ENCODE measurements around the gene CARD9. TPM values are rescaled to one million over a fixed set of nuclear protein-coding genes. Genes with fewer than 3 reads are reported as not detected.

Gene CARD9
- total RNA-seq, 1 donor from 2014 or later = 0.59 TPM

GRCh38 chr9:136381966-136382513 is 8.6 kb upstream of the CARD9 start:
- DNase-seq (ENCODE audit: low read depth, low spot score) = no peak

GRCh38 chr9:136381311-136381710 is 7.8 kb upstream of the CARD9 start:
- no peak for DNase-seq (ENCODE audit: low read depth, low spot score)

DNA sequence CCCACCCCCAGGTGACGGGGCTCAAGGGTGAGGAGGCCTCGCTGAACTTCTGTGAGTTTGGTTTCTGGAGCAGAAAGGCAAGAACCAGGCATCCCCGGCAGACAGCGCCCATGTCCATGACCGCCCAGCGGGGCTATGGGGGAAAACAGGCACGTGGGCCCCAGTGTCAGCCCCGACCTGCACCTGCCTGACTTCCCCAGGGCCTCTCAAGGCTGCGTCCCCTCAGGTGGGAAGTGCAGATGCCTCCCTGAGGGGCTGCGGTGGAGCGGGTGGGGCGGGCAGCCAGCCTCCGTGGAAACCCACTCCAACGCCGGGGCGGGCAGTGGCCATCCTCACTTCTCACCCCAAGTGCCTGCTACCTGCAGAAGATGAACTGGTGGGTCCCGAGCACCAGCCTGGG is 6.9 kb upstream of the CARD9 start:
- DNase-seq (ENCODE audit: low read depth, low spot score) = no peak

- no peak for DNase-seq (ENCODE audit: low read depth, low spot score)
These were observed 6.4 kb upstream of the CARD9 start for GRCh38 chr9:136379891-136380290.

DNA sequence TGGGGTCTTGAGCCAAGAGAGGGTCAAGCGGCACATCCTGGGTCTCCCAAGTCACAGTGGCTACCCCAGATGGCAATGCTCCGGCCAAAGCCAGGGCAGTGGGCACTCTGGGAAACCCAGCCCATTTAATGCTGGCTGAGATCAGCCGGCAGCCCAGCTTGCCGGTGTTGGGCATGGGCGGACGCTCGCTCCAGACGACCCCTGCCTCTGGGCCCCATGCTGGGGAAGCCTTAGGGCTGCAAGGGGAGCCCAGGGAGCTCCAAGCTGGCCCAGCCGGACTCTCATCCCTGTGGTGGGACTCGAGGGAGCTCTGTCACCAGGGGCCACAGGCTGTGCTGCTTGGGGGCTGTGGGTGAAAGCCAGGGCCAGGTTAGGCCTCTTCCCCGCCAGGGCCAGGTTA is 5.9 kb upstream of the CARD9 start:
- no peak for DNase-seq (ENCODE audit: low read depth, low spot score)

GRCh38 chr9:136379003-136379287 is 5.5 kb upstream of the CARD9 start:
- DNase-seq (ENCODE audit: low read depth, low spot score) = no peak

GRCh38 chr9:136378170-136379002 is 4.9 kb upstream of the CARD9 start:
- no peak for DNase-seq (ENCODE audit: low read depth, low spot score)

GRCh38 chr9:136377341-136378169 is 4.1 kb upstream of the CARD9 start:
- no peak for DNase-seq (ENCODE audit: low read depth, low spot score)

GRCh38 chr9:136376457-136376856 is 3.0 kb upstream of the CARD9 start:
- no peak for DNase-seq (ENCODE audit: low read depth, low spot score)

GRCh38 chr9:136375096-136375495 is 1.6 kb upstream of the CARD9 start:
- no peak for DNase-seq (ENCODE audit: low read depth, low spot score)

GRCh38 chr9:136374183-136374575 is 710 bp upstream of the CARD9 start:
- DNase-seq (ENCODE audit: low read depth, low spot score) = no peak

DNA sequence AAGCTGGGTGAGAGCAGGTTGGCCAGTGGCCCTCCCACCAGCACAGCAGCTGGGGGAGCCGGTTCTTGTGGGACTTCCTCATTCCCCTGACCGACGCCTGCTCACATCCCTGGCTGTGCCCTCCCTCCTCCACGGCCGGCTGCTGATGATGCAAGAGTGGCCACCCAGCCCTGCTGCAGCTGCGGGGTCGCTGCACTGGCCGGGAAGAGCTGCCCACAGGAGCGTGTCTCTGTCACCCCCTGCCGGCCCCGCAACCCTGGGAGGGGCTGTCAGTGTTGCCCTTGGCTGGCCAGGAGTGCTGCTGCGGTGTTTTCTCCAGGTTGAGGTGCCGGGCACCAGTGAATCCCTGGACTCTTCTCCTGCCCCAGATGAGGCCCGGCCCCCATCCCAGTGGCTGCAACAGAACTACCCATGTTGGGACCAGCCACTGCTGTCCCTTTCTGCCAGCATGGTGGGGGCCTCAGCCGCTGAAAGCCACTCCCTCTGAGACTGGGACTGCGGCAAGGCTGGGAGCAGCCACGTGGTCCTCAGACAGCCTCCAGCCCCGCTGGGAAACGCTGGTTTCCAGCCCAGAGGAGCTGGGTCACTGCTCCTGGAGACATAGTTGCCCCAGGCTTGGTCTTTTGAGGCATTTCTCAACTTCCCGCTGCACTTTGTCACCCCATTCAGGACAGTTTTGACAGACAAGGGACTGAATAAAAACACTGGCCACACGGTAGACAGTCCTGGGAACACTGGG is 739 bp downstream of the CARD9 start:
- no peak for DNase-seq (ENCODE audit: low read depth, low spot score)

DNA sequence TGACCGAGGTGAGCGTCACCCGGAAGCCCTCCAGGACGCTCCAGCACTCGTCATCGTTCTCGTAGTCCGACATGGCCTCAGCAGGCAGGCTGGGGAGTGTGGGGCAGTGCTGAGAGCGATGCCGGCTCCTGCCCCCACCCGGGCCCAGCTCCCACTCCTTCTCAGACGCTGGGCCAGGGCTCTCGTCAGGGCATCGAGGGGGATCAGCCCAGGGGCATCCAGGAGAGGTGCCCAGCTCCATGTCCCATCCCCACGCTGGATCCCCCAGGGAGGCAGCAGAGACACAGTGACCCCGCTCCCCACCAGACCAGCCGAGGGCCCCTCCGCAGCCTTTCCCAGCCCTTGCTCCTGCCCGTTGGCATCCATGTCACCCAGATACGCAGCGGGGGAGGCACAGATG is 1.5 kb downstream of the CARD9 start:
- no peak for DNase-seq (ENCODE audit: low read depth, low spot score)

DNA sequence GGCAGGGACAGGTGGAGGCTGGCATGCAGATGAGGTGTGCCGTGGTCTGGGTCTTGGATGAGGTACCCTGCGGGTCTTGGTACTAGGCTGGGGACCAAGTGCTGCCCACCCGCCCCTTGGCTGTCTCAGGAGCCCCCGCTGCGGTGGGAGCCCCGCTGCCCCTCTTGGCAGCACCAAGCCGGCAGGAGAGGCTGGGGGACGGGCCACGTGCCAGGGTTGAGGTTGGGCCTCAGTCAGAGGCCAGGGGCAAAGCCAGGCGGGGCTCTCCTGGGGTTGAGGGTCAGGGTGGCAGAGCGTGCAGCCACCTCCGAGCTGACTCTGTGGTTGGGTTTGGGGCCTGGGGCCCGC is 2.0 kb downstream of the CARD9 start:
- no peak for DNase-seq (ENCODE audit: low read depth, low spot score)

- no peak for DNase-seq (ENCODE audit: low read depth, low spot score)
These were observed 2.6 kb downstream of the CARD9 start for GRCh38 chr9:136370687-136371532.

DNA sequence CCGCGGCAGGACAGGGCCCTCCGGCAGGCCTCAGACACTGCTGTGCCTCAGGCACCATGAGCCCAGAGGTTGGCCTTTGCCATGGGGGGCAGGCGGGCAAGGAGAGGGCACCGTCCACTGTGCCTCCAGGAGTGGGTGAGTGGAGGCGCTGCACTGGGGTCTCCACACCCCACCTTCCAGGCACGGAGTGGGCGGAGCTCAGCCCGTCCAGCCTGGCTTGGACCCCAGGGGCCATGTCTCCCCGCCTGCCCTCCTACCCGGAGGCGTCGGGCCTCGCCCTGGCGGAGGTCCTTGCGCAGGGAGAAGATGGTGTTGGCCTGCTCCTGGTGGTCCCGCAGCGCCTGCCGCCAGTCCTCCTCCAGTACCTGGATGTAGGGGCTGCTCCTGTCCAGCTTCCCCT is 3.4 kb downstream of the CARD9 start:
- DNase-seq (ENCODE audit: low read depth, low spot score) = no peak

- DNase-seq (ENCODE audit: low read depth, low spot score) = no peak
These were observed 5.3 kb downstream of the CARD9 start for GRCh38 chr9:136368190-136368589.

DNA sequence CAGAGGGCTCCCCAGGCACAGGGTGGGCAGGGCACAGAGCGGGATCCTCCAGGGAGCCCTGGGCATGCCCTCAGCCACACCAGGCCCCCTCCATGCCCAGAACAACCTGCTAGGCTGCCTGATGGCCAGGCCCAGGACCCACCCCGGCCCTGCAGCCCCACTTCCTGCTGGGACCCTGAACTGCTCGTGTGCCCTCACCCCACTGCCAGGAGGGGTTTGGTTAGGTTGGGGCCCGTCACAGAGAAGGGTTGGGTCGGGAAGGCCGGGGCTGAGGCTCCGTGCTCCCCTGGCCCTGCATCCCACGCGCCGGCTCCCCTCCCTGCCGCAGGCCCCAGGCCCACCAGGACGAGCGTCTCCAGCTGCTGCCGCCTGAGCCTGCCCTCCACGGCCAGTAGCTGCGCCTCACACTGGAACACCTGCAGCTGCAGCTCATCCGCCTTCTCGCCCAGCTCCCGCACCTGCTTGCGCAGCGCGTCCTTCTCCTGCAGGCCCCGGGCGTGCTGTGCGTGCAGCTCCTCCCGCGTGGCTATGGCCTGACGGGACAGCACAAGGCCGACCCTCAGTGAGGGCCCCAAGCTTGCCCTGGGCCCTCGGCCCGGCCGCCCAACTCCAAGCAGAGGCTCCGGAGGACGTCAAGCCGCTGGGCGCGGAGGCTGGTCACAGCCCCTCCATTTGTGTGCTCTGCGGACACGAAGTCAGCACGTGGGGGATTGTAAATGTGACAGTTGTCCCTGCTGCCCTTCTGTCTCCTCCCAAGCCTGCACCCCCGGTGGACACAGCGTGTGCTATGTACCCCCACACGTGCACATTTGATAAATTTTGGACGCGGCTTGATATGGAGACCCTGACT is 5.9 kb downstream of the CARD9 start:
- no peak for DNase-seq (ENCODE audit: low read depth, low spot score)

DNA sequence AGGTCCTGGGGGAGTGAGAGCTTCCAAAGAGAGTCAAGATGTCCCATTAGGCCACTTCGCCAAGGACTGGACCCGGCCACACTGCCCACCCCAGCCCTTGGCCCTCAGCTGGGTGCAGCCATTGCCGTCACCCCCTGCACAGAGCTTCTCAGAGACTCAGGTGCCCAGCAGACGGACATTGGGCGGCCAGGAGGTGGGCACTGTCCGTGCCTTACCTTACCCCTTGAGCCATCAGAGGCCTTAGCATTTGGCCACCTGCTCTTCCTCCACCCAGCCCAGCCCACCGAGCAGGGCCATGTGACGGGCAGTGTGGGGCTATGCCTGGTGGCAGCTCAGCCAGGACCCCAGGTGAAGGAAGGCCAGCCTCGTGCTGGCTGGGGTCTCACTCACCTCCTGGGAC is 6.6 kb downstream of the CARD9 start:
- no peak for DNase-seq (ENCODE audit: low read depth, low spot score)

- DNase-seq (ENCODE audit: low read depth, low spot score) = no peak
These were observed 7.7 kb downstream of the CARD9 start for GRCh38 chr9:136365775-136366222.
